H4 (cell line): ENCODE measurements around the gene ADCYAP1R1. TPM values are rescaled to one million over a fixed set of nuclear protein-coding genes. Genes with fewer than 3 reads are reported as not detected.

Source experiments
- DNase-seq: peaks from one replicate; pipeline ENCODE4 v3.0.0-alpha.2; 2015; ENCODE audit warnings: low spot score
- total RNA-seq: library from RNA; depleted of rRNA; stranded (reverse); fragments of >200 nt; shearing (Covaris generic); gene quantifications from 2 replicates; pipeline ENCODE4 v1.2.3, GENCODE V29; 2014

ADCYAP1R1 gene
- total RNA-seq, 1 experiment from 2014 or later: 0.17 TPM

GRCh38 chr7:31084226-31084625 is 32.1 kb downstream of the ADCYAP1R1 start:
- DNase-seq: no peak

- no peak for DNase-seq
Observed at GRCh38 chr7:31087351-31087750, 35.2 kb downstream of the ADCYAP1R1 start.

DNA sequence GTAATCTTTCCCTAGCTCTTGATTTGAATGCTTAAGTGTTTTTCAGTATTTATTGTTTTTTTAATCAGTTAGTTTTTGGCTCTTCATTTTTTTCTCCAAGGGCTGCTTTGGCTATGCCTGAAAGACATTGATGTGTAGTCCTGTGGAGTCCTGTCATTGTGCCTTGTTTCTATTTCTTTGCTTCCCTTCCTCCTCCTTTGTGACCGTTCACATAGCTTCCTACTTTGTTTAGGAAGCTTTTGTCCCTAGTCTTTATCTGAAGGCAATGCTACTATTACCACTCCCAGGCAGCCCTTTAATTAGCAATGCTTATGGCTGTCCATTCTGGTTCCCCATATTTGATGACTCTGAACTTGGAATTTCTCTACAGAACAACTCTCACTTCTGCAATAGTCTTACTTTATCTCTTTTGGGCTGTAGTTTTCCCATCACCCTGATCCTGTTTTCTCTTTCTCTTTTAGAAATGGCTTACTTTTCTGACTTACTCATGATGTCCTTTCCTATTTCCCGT is 39.9 kb downstream of the ADCYAP1R1 start:
- DNase-seq: no peak

GRCh38 chr7:31092606-31093005 is 40.5 kb downstream of the ADCYAP1R1 start:
- DNase-seq: no peak

GRCh38 chr7:31093282-31093681 is 41.2 kb downstream of the ADCYAP1R1 start:
- DNase-seq: no peak

DNA sequence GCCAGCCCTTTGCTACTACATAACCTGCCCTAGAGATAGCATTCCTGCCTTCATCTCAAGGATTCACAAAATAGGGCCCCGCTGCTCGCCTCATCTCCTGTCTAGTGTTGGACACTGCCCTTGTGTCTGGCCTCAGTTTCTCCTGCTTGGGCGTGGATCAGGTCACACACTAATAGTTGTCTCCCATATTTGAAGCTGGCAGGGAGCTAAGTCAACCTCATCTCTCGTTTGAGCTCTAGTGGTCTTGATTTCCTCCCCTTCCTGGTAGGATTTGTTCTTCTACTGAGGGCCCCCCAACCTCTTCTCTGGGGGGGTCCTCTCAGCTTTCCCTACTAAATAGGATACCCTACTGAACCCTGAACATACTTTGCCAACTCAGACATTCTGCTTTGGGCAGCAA is 42.2 kb downstream of the ADCYAP1R1 start:
- no peak for DNase-seq

GRCh38 chr7:31095286-31096197 is 43.4 kb downstream of the ADCYAP1R1 start:
- no peak for DNase-seq

DNA sequence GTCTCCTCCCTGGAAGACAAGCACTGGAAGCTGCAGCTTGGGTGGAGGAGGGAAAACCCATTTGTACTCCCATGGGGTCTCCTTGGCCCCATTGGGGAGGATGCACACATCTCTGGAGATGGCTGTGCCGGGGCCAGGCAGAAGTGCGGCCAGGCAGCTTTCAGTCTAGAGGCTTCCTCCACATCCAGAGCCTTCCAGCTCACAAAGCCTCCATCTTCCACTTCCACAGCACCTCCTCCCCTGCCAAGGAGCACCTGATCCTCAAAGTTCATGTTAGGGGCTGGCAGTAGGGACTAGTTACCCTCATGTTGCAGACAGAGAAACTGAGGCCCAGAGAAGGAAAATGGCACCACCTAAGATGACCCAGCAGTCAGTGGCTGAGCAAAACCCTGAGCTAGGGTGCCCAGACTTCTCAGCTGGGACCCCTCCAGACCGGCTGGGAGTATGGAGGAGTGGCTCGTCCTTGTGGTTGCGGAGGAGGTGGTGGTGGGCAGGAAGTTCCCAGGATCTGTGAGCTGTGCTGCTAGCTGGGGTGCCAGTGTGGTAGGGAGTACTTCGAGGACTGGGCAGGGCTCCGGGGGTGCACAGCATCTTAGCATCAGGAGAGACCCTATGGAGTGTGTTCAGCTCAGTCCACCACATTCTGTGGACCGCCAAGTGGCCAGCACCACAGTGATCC is 44.2 kb downstream of the ADCYAP1R1 start:
- no peak for DNase-seq

DNA sequence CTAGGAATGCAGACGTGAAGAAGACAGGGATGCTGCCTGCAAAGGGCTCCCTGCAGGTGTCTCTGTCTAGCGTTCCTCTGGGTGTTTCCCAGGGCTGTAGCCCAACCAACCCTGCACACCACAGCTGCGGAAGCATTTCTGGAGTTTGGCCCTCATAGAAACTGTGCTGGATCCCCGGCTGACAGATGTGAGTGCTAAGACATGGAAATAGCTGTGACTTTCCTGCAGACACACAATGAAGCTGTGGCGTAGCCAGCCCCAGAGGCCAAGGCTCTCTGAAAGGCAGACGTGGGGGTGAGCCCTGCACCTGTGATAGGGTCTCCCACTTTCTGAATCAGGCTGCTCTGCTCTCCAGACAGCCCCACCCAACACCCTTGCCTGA is 44.8 kb downstream of the ADCYAP1R1 start:
- DNase-seq: no peak

- no peak for DNase-seq
Observed at GRCh38 chr7:31098642-31099360, 46.7 kb downstream of the ADCYAP1R1 start.

DNA sequence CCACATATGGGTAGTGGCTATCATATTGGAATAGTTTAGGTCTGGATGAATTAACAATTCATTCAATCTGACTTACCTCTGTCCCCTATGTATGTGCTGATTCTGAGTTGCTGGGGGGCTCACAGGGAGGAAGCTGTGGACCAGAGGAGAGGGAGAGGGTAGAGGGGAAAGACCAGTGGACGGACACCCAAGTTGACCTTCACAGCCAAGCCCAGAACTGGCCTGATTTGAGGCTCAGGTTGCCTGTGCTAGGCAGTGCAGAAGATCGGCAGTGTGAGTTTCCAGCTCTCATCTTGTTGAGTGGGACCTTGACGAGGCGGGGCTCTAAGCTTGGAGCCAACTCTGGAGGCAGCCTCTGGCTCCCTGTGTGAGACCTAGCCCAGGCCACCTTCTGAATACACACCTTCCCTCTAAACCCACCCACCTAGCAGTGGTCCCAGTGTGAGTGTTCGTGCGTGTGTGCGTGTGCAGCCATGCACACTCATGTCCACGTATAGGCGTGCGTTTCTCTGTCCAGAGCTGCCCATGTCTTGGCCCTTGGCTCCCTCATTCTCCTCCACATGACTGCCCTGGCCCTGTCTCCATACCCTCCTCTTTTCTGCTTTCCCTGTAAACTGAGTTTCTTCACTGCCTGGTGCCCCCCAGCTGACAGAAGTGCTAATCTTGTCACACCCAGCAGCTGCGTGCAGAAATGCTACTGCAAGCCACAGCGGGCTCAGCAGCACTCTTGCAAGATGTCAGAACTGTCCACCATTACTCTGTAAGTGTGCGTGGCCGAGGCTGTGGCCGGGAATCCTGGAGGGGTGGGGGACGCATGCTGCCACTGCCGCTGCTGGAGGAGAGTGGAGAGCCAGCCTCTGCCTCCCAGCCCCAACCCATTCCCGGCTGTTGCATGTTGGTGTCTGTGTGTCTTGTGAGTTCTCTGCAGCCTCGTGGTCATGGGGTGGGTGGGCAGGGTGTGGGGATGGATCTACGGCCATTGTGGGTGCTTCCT is 47.6 kb downstream of the ADCYAP1R1 start:
- DNase-seq: no peak

DNA sequence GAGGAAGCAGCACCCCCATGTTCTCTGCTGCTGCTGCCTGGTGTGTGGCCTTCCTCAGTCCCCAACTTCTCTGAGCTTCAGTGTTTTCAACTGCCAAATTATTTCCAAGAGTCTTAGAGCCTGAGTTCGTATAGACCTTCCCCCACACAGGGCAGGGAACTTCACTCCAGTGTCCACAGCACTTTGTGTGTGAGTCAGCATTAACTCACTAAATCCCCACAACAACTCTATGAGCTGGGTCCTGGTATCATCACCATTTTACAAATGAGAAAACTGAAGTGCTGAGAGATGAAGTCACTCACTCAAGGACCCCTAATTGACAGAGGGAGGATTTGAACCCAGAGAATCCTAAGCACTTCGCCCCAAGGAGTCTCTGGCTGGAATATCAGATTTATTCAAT is 48.3 kb downstream of the ADCYAP1R1 start:
- DNase-seq: peak; percentile 51

DNA sequence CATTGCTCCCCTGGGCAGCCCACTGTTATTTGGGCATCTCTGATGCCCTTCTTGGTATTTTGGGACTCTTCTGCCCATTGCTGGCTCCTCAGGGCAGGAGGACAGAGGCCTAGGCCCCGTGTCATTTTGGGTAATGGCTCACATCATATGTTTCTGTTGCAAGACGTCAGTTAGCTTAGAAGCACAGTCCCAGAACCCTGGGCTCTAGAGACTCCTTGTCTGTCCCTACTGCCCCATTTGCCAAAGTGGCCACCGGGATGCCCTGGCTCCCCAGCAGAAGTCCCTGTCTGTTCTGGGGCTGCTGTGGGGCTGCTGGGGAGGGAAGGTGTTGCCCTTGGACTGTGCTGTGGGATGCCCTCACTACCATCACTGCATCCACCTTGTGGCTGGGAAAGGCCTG is 48.8 kb downstream of the ADCYAP1R1 start:
- no peak for DNase-seq

DNA sequence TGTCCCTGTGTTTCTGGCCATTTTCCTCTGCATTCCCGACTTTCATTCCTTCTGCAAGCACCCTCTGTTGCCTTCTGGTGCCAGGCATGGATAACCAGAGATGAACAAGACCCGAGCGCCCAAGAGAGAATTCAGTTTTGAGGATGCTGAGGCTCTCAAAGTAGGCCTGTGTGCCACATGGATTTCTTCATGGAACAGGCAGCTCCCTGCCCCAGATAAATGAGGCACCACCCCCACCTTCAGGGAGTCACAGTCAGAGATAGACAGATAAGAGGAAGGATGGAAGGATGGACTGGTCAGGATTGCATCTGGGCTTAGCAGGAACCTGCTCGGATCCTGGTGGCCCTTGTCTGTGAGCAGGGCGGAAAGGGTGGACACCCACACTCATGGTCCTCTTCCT is 49.4 kb downstream of the ADCYAP1R1 start:
- DNase-seq: no peak

GRCh38 chr7:31102151-31102972 is 50.3 kb downstream of the ADCYAP1R1 start:
- no peak for DNase-seq

- DNase-seq: no peak
Observed at GRCh38 chr7:31102973-31103850, 51.1 kb downstream of the ADCYAP1R1 start.

DNA sequence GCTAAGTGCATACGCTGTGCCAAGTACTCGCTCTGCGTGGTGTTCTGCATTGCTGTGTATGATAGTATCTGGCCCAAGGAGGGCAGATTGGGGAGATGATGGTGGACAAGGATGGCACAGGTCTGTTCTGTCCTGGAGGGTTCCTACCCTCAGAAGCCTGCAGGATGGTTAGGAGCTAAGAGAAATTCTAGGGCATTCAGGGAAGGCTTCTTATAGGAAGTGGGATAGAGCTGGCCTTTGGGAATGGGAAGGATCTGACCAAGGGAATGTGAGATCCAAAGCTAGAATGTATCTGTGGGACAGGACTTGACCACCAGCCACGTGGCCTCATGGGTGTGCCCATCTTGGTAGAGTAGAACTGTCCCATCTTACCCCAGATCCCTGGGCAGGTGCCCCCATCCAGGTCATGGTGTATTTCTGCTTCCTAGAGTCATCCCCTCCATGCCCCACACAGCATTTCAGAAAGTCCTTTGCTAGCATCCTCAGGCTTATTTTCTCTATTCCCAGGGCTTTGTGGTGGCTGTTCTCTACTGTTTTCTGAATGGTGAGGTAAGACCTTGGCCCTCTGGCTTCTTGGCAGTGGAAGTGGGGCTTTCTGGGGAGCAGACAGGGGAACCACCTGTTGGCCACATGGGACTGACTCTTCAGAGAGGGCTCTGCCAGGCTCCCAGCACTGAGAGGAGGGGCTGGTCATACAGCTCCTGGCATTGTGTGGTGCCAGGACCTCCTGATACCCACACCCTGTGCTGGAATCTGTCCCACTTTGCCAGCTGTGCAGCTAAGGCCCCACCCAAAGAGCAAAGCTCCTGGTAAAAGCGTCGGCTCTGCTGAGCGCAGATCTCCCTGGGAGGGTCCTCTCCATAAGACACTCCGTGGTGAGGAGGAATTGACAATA is 52.5 kb downstream of the ADCYAP1R1 start:
- no peak for DNase-seq
